Heart left ventricle (tissue), 13 donors: ENCODE measurements around the gene HS3ST1.

ENCODE experiments used
- POLR2A ChIP-seq, 2 donors: fragments of 450-650 bp; IDR thresholded peaks; one replicate each; pipeline ENCODE4 v1.6.1; 2017; ENCODE audit warnings: antibody characterized with exemption in 2 of 2, mild to moderate bottlenecking in 2 of 2, moderate library complexity in 2 of 2
- TF ChIP-seq, protein P1 (sequence below), 12 donors: fragments of 200-600 bp; sonication (generic) in 4 of 12; IDR thresholded peaks; one replicate each; pipeline versions ENCODE4 v1.5.0 to v1.8.0; 2018 to 2022; ENCODE audit warnings: antibody characterized with exemption in 12 of 12, mild to moderate bottlenecking in 5 of 12
- donor health status: ischemic (EF 13 %, LVEDD 7.1; RV severe dilation, severe dysfunction).
- donor health status: DM: no; HTN: yes; CAD: no.
- donor health status: DM: no; HTN: no; CAD: no.
- donor health status: ischemic (EF 25% LVEDD 6.9; RV normal size, moderate dysfunction).
- donor health status: ischemic (EF 25% LVEDD 5.7; RV mildly dilated, moderate dysfunction).
- donor health status: ischemic (EF 35%, LVEDD 5.7; RV mildly dilated, moderate dysfunction).
- donor health status: nonischemic (EF 11% LVEDD 7.7; RV severe dilation, severe dysfunction).
- donor health status: DM: yes; HTN: yes; CAD: no.
- donor health status: PGD.
- donor health status: ischemic (EF 29% LVEDD 5.4; RV normal size, mild dysfunction).
- donor health status: nonischemic (EF 23%, LVEDD 6.1; RV moderate dilation, normal function).

DNA sequence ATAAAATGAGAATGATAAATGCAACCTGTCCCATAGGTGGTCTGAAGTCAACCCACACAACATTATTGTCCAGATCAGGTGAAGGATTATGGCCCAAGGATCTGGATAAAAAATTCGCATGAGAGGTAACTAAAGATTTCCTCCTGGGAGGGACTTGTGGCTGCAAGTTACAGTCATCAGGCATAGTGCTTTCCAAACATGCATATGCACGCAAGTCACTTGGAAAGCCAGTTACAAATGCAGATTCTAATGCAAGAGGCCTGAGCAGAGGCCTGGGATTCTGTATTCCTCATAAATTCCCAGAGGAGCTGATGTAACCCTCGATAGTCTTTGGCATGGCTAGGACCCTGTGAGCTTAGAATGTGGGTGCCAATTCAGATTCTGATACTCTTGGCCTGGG is 21.1 kb downstream of the HS3ST1 start:
- TF ChIP-seq, protein P1, sequence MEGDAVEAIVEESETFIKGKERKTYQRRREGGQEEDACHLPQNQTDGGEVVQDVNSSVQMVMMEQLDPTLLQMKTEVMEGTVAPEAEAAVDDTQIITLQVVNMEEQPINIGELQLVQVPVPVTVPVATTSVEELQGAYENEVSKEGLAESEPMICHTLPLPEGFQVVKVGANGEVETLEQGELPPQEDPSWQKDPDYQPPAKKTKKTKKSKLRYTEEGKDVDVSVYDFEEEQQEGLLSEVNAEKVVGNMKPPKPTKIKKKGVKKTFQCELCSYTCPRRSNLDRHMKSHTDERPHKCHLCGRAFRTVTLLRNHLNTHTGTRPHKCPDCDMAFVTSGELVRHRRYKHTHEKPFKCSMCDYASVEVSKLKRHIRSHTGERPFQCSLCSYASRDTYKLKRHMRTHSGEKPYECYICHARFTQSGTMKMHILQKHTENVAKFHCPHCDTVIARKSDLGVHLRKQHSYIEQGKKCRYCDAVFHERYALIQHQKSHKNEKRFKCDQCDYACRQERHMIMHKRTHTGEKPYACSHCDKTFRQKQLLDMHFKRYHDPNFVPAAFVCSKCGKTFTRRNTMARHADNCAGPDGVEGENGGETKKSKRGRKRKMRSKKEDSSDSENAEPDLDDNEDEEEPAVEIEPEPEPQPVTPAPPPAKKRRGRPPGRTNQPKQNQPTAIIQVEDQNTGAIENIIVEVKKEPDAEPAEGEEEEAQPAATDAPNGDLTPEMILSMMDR (IDR thresholded peaks at IDR 0.05), result no peak
- TF ChIP-seq POLR2A (IDR thresholded peaks at IDR 0.05), result no peak
